ENCODE results near the gene SHROOM3.

The SHROOM3 gene

GRCh38 chr4:76795243-76795642, 360.2 kb downstream of the SHROOM3 start:
- no peak for DNase-seq

GRCh38 chr4:76799140-76799539, 364.1 kb downstream of the SHROOM3 start:
- no peak for DNase-seq

- no peak for DNase-seq
Measured at GRCh38 chr4:76799718-76800117, 364.7 kb downstream of the SHROOM3 start.

- DNase-seq, result no peak
Measured at GRCh38 chr4:76800902-76801301, 365.9 kb downstream of the SHROOM3 start.

- DNase-seq, result no peak
Measured at GRCh38 chr4:76801621-76802235, 366.7 kb downstream of the SHROOM3 start.

- no peak for DNase-seq
Measured at GRCh38 chr4:76802236-76803021, 367.4 kb downstream of the SHROOM3 start.

- DNase-seq, result no peak
Measured at GRCh38 chr4:76803522-76803921, 368.5 kb downstream of the SHROOM3 start.

GRCh38 chr4:76804096-76804495, 369.1 kb downstream of the SHROOM3 start:
- DNase-seq, result no peak

GRCh38 chr4:76806346-76806745, 371.3 kb downstream of the SHROOM3 start:
- no peak for DNase-seq

GRCh38 chr4:76806757-76807156, 371.7 kb downstream of the SHROOM3 start:
- no peak for DNase-seq

- no peak for DNase-seq
Measured at GRCh38 chr4:76809594-76810305, 374.7 kb downstream of the SHROOM3 start.

- DNase-seq, result peak in 1 of 2 experiments; percentile 45
Measured at GRCh38 chr4:76811604-76812412, 376.8 kb downstream of the SHROOM3 start.

- no peak for DNase-seq
Measured at GRCh38 chr4:76813070-76813469, 378.0 kb downstream of the SHROOM3 start.

- DNase-seq, result no peak
Measured at GRCh38 chr4:76821641-76822040, 386.6 kb downstream of the SHROOM3 start.

- DNase-seq, result no peak
Measured at GRCh38 chr4:76822303-76822702, 387.3 kb downstream of the SHROOM3 start.

GRCh38 chr4:76823495-76823894, 388.5 kb downstream of the SHROOM3 start:
- no peak for DNase-seq

- DNase-seq, result no peak
Measured at GRCh38 chr4:76830612-76830963, 395.6 kb downstream of the SHROOM3 start.

GRCh38 chr4:76830964-76831703, 396.1 kb downstream of the SHROOM3 start:
- DNase-seq, result no peak

GRCh38 chr4:76831711-76832373, 396.8 kb downstream of the SHROOM3 start:
- DNase-seq, result no peak

Data from NCI-H524 (cell line).